Fibroblast of mammary gland (primary cell): ENCODE measurements around the gene UNC5A.

Experiments used
- DNase-seq: peaks from one replicate; pipeline ENCODE4 v3.0.0-alpha.2; 2010; ENCODE audit warnings: low read depth
- H3K4me3 ChIP-seq: 2 replicates; pipeline ENCODE4 v1.5.1; 2011; ENCODE audit warnings: low read depth, mild to moderate bottlenecking, low read length, moderate library complexity; ENCODE audit not compliant: control insufficient read depth
- CTCF ChIP-seq: conservative IDR thresholded peaks from 2 replicates; pipeline ENCODE4 v1.5.1; 2011; ENCODE audit warnings: low read depth, low read length, inconsistent platforms; ENCODE audit not compliant: control insufficient read depth, insufficient read depth

The UNC5A gene

DNA sequence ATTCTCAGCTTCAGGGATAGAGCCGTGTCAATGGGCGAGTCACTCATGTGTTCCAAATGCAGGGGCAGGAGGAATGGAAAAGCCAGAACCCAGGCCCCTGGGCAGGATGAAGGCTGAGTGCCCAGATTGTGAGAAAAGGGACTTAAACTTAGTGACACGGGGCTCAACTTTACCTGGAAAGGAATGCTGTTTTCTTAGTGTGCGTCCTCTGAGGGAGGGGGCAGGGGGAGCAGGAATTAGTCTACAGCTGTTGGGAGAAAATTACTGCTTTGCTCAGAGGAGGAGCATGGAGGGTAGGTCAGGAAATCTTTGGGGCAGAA is 74.2 kb downstream of the UNC5A start:
- no peak for DNase-seq
- no peak for TF ChIP-seq CTCF
- H3K4me3 ChIP-seq: no peak overlapping the region

DNA sequence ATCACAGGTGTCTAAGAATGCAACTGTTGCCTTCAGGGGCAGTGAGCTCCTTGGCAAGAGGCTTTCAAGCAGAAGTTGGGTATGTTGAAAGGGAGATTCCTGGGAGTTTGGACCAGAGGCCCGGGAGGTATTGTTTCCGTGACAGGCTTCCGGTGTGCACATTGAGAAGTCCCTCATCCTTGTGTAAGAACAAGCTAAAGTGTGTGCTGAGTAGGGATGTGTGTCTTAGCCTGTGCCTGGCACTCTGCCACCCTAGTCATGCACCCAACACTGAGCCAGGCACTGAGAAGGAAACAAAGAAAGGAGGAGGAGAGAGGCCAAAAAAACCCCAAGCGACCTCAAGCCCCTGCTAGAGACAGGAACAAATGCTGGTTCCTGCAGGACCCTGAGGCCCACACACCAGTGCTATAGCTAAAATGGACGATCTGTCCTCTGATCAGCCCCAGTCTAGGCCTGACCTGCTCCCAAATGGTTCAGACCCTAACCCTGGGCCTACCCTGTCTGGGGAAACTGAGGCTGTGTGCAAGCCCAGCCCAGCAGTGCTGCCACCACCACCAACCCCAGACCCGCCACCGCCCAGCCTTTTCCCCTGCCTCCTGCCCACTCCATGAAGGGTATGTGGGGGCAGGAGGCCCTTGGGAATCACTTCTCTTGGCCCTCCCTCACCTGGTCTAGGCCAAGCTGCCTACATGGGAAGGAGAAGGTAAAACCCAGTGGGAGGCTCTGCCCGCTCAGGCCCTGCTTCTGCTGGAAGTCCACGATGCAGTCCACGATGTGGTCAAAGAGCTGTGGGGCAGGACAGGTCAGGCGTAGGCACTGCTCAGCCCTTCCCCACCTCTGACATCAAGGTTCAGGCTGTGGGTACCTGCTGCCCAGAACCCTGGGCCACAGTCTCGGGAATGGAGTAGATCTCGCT is 76.2 kb downstream of the UNC5A start:
- no peak overlapping the region for H3K4me3 ChIP-seq
- TF ChIP-seq CTCF: no peak
- DNase-seq: no peak

DNA sequence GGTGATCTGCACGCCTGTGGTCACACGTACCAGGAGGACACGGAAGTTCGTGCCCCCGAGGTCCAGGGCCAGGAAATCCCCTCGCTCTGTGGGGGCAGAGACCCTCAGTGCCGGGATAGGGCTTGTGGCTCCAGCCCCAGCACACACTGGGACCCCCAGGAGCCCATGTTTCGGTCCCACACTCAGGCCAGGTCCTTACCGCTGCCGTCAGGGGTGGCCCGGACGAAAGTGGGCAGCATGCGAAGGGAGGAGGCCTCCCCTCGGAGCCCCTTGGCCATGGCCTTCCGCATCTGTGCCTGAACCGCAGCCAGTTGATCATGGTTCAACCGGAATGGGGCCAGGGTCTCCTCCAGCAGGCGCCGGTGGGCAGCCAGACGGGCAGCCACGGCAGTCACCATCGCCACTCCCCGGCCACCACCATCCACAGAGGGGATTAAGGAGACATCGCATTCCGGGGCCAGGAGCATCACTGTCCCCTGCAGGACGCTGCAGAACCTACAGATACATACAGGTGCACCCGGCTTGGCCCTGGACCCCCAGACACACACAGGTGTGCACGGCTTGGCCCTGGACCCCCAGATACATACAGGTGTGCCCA is 77.0 kb downstream of the UNC5A start:
- DNase-seq: no peak
- H3K4me3 ChIP-seq: no peak overlapping the region
- no peak for TF ChIP-seq CTCF

DNA sequence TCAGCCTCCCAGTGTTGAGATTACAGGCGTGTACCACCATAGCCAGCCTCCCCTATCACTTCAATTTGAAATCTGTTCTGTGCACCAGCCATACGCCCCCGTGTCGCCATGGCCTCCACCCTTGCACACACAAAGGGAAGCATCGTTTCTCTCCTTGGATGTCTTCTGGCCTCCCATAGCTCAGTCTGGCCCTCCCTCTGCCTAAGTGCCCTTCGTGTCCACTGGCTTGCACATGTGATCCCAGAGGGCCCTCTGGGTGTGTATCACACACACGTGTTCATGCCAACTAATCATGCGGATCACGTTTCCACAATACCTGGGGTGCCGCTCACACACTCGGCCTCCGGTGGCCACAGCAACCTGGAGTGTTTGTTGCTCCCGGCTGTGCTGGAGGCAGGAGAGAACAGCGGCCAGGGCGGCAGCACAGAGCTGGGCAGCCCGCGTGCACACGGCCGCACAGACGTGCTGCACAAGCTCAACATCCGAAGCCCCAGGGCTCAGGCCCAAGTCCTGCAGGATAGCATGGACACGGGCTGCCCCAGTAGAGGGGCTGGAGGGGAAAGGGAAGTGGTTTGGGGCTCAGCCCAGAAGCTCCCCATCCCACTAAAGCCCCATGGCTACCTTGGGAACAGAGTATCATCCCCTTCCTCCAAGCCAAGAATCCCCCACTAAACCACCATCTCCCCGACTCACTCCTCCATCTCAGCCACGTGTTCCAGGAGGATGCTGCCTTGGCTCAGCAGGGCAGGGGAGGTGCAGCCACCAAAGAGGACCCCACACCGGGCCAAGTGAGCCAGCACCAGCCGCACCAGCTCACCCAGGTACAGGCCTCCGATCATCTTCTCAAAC is 77.9 kb downstream of the UNC5A start:
- no peak for DNase-seq
- TF ChIP-seq CTCF: no peak
- no peak overlapping the region for H3K4me3 ChIP-seq

GRCh38 chr5:176888865-176889165 is 78.5 kb downstream of the UNC5A start:
- no peak for TF ChIP-seq CTCF
- H3K4me3 ChIP-seq: no peak overlapping the region

GRCh38 chr5:176889321-176890280 is 79.2 kb downstream of the UNC5A start:
- DNase-seq: no peak
- no peak overlapping the region for H3K4me3 ChIP-seq
- TF ChIP-seq CTCF: no peak

More at GRCh38 chr5:176888865-176889165, 78.5 kb downstream of the UNC5A start:
- no peak for DNase-seq
